K562 (cell line): ENCODE results near the gene GJD2. TPM values are rescaled to one million over a fixed set of nuclear protein-coding genes. Genes with fewer than 3 reads are reported as not detected.
A peak's percentile ranks its signal among the peaks of the same experiment; 100 is the strongest.

Source experiments
- CREBBP ChIP-seq: IDR thresholded peaks from one replicate; pipeline ENCODE4 v1.6.1; 2012; ENCODE audit warnings: low read depth, mild to moderate bottlenecking, control low read depth, inconsistent platforms, low read length
- FOSL1 ChIP-seq: fragments of 200-800 bp; sonication (Bioruptor generic); conservative IDR thresholded peaks from 2 replicates; pipeline ENCODE4 v1.6.1; 2016; ENCODE audit warnings: missing genetic modification characterization, missing compliant biosample characterization
- KAT8 ChIP-seq: fragments of 450-650 bp; IDR thresholded peaks from 2 replicates; pipeline ENCODE4 v1.6.1; 2016; ENCODE audit warnings: low read depth, mild to moderate bottlenecking
- MECOM ChIP-seq: fragments of 250-450 bp; sonication (Bioruptor Pico); IDR thresholded peaks from 2 replicates; pipeline ENCODE4 v1.8.0; 2022; ENCODE audit warnings: inconsistent platforms
- NRF1 ChIP-seq, 2 experiments: fragments of 450-650 bp; IDR thresholded peaks in 1 of 2; conservative IDR thresholded peaks in 1 of 2; 2 replicates each; pipeline ENCODE4 v1.6.1; 2014; ENCODE audit warnings: mild to moderate bottlenecking in 2 of 2
- RB1 ChIP-seq: fragments of 450-650 bp; IDR thresholded peaks from 2 replicates; pipeline ENCODE4 v1.6.1; 2017; ENCODE audit warnings: low read depth, mild to moderate bottlenecking
- SMAD4 ChIP-seq: fragments of 250-450 bp; sonication (Bioruptor Pico); conservative IDR thresholded peaks from 2 replicates; pipeline ENCODE4 v1.8.0; 2021; ENCODE audit warnings: inconsistent platforms, mild to moderate bottlenecking, moderate library complexity
- polyA plus RNA-seq, 8 experiments: library from polyadenylated mRNA; depleted of rRNA in 4 of 8; stranded (reverse) in 5 of 8; unstranded in 3 of 8; fragments of >200 nt; fragmentation: Nextera tagmentation in 2 of 8; fragmentation: Illumina TruSeq in 1 of 8; extraction: Ambion mirVana in 2 of 8; extraction: Trizol in 1 of 8; gene quantifications; 2 replicates each; pipeline versions ENCODE4 v1.2.1 to v1.2.3, GENCODE V29; 2011 to 2014; ENCODE audit warnings: inconsistent platforms in 1 of 8, missing spikeins in 1 of 8
- total RNA-seq, 7 experiments: library from RNA; depleted of rRNA in 6 of 7; stranded (reverse); fragments of >200 nt in 6 of 7; fragmentation: Illumina TruSeq in 2 of 7; extraction: Trizol in 2 of 7; gene quantifications; 2 replicates each; pipeline versions ENCODE4 v1.2.1 to v1.2.3, GENCODE V29; 2011 to 2021; ENCODE audit warnings: low replicate concordance in 1 of 7
- TF ChIP-seq, protein P1 (sequence below), 2 experiments: IDR thresholded peaks; 2 replicates each; pipeline ENCODE4 v1.6.1; 2012; ENCODE audit warnings: improper control_type of control experiment in 2 of 2, low read depth in 2 of 2, low read length in 2 of 2, borderline replicate concordance in 1 of 2

The GJD2 gene
- total and polyA plus RNA-seq, 9 of the 15 experiments (the other 6 are each of a cell fraction or from before 2014, with no cell fraction given): not detected

DNA sequence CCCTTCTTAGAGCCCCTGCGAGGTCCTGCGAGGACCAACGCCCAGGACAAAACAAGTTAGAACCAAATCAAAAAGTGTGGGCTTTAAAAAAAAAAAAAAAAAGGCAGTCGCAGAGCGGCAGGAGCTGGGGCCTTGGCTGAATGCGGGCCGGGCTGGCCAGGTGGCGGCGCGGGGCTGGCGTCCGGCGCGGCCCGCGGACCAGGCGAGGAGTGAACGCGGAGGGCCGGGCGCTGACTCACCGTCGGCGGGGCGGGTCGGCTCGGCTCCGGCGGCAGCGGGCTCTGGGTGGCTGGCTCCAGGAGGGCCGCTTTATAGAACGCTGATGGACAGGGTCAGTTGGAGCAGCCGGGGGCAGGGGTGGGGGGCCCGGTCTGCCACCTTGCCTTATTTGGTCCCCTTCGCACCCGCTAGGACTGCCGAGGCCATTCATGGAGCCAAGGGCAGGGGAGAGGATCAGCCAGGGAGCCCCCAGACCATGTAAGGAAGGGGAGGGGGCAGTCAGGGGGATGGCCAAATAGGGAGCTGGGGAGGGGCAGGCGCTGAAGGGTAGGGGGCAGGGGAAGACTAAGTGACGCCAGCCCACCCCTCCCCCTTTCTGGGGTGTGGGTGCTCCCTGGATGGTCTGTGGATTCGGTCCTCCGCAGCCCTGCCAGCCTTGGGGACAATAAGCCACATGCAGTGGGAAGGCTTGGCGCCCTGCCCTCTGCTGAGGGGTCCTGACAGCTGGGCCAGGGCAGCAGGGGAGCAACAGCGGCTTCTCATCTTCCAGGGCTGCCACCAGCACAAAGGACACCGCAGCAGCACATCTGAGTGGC is 40.7 kb upstream of the GJD2 start, which contains the start of gene ACTC1 (continued):
- TF ChIP-seq, protein P1, sequence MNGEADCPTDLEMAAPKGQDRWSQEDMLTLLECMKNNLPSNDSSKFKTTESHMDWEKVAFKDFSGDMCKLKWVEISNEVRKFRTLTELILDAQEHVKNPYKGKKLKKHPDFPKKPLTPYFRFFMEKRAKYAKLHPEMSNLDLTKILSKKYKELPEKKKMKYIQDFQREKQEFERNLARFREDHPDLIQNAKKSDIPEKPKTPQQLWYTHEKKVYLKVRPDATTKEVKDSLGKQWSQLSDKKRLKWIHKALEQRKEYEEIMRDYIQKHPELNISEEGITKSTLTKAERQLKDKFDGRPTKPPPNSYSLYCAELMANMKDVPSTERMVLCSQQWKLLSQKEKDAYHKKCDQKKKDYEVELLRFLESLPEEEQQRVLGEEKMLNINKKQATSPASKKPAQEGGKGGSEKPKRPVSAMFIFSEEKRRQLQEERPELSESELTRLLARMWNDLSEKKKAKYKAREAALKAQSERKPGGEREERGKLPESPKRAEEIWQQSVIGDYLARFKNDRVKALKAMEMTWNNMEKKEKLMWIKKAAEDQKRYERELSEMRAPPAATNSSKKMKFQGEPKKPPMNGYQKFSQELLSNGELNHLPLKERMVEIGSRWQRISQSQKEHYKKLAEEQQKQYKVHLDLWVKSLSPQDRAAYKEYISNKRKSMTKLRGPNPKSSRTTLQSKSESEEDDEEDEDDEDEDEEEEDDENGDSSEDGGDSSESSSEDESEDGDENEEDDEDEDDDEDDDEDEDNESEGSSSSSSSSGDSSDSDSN (IDR thresholded peaks at IDR 0.05; ENCODE audit: borderline replicate concordance in 1 of 2, low read depth in 2 of 2, low read length in 2 of 2): peak; percentile 96 to 99; a peak in 3 of 4 replicates
- TF ChIP-seq MECOM (no peak), KAT8 (no peak), RB1 (peak; percentile 57; the same call in 1 of the 2 replicates), NRF1 (conservative IDR thresholded peaks at IDR 0.05 in 1 of 2, IDR thresholded peaks at IDR 0.05 in 1 of 2) (peak in 1 of 2 experiments; percentile 22; a peak in 2 of 4 replicates), SMAD4 (CRISPR knock-in tag) (0 out of 2 replicates have a peak, but pooled peaks have one; percentile 41), FOSL1 (tag) (peak; percentile 51), CREBBP (no peak)
- TF ChIP-seq, all 486 proteins: peak for 16
